CD4-positive, alpha-beta T cell treated with Interleukin-15 for 1 hour (primary cell): ENCODE data around the gene JAKMIP1.
A peak's percentile ranks its signal among the peaks of the same experiment; 100 is the strongest.

ENCODE experiments used
- DNase-seq: peaks from one replicate; pipeline ENCODE4 v3.0.0-alpha.2; 2020

Gene JAKMIP1

DNA sequence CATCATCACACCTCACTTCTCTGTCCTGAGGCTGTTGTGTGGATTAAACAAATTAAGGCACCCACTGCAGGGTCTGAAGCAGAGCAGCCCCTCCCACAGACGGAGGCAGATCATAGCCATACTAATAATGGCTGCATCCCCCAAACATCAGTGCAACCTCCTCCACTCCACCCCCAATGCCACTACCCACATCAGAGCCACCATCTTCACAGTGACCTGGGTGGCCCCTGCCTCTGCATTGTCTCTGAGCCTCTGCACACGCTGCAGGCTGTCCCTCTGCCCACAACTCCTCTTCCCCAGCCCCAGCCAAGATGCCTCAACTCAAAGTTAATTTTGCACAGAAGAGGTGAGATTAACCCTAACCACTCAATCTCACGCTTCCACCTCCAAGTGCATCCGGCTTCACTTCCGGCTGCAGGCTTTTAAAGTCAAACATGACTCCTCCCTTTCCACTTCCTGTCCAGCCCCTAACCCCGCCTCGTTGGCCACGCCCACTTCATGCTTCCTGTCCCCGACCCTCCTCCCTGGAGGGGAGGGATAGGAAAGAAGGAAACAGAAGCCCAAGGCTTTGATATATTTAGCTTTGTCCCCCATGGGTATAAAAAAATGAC lies 22.7 kb downstream of the JAKMIP1 start:
- peak; percentile 41 for DNase-seq

GRCh38 chr4:6175426-6175825 lies 24.9 kb downstream of the JAKMIP1 start:
- no peak for DNase-seq

DNA sequence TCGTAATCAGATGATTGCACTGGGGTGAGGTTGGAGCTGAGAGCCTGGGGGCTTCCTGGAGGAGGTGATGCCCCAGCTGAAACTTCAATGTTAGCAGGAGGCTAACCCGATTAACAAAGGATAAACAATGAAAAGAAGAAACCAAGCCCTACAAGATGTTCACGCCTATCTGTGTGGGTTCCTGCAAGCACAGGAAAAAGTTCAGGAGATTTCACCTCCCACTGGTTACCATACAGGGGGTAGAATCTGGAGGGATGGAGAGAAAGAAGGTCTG lies 27.5 kb downstream of the JAKMIP1 start:
- no peak for DNase-seq

- DNase-seq, result no peak
Observed at GRCh38 chr4:6172093-6172926, 28.0 kb downstream of the JAKMIP1 start.

- no peak for DNase-seq
Observed at GRCh38 chr4:6169239-6169638, 31.1 kb downstream of the JAKMIP1 start.

GRCh38 chr4:6165766-6166165 lies 34.6 kb downstream of the JAKMIP1 start:
- no peak for DNase-seq

- DNase-seq, result no peak
Observed at GRCh38 chr4:6162885-6163284, 37.5 kb downstream of the JAKMIP1 start.

DNA sequence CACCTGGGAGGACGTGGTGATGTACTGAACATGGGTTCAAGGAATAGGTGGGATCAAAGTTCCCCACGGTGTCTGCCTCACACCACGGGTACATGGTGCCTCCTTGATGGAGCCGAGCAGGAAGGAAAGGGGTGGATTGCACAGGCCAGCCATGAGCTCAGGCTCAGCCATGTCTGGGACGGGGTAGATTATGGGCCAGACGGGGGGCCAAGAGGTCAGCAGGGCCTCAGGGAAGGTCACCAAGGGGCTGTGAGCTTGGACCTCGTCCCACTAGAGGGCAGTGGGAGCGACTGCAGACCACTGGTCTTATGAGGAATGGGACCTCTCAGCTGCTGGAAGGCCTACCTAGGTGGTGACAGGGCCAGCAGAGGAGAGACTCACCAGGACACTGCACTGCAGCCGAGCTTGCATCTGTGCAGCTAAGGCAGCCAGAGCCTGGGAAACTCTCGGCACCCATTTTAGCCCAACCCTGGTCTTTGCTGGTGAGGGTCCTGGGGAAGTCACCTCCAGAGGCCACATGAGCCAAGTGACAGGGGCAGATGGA lies 38.4 kb downstream of the JAKMIP1 start:
- DNase-seq, result no peak

GRCh38 chr4:6160536-6160935 lies 39.8 kb downstream of the JAKMIP1 start:
- DNase-seq, result no peak

DNA sequence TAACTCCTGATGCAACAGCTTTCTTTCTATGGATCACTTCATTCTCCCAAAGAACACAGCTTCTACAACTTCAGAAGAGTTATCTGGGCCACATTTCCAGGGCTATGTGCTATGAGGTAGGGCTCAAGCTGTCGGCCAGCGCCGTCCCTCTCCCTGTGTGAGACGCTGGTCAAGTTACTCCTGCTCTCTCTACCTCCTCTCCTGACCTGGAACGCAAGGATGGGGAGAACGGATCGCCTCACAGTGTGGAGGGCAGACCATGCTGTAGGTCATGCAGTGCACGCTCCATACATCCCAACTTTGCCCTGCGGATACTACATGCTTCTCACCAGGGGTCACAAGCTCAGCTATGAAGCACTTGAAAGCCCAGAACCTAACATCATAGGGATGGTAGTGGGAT lies 42.4 kb downstream of the JAKMIP1 start:
- no peak for DNase-seq

DNA sequence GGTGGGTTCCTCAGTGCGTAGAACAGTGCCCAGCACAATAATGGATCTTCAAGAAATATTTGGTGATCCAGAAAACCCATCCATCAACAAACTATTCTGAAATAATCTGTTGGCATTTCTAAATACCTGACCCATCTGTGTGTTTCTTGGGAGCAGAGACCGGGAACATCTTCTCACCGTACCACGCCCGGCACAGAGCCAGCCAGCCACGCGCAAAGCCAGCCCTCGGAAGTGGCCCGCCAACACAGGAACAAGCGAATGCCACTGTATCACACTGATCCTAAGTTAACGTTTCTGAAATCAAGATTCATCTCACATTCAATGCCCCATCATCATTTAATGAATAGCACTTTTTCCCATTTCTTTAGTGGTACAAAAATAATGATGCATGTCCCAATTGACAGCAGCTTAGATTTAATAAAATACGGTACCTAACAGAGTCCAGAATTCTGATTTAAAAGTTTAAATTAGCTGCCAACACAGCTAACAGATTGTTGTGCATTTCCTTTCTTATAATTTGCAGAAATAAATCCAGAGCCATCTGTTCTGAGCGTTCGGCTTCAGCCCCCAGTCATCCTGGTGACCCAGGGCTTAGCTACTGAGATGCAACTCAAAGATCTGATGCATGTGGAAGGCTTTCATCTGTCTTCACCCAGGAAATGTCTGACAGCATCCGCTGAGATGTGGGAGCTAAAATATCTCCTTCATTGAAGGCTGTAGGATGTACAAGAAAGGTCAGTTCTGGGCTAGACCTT lies 44.2 kb downstream of the JAKMIP1 start:
- no peak for DNase-seq

- no peak for DNase-seq
Observed at GRCh38 chr4:6154875-6155274, 45.5 kb downstream of the JAKMIP1 start.

- no peak for DNase-seq
Observed at GRCh38 chr4:6153874-6154273, 46.5 kb downstream of the JAKMIP1 start.

DNA sequence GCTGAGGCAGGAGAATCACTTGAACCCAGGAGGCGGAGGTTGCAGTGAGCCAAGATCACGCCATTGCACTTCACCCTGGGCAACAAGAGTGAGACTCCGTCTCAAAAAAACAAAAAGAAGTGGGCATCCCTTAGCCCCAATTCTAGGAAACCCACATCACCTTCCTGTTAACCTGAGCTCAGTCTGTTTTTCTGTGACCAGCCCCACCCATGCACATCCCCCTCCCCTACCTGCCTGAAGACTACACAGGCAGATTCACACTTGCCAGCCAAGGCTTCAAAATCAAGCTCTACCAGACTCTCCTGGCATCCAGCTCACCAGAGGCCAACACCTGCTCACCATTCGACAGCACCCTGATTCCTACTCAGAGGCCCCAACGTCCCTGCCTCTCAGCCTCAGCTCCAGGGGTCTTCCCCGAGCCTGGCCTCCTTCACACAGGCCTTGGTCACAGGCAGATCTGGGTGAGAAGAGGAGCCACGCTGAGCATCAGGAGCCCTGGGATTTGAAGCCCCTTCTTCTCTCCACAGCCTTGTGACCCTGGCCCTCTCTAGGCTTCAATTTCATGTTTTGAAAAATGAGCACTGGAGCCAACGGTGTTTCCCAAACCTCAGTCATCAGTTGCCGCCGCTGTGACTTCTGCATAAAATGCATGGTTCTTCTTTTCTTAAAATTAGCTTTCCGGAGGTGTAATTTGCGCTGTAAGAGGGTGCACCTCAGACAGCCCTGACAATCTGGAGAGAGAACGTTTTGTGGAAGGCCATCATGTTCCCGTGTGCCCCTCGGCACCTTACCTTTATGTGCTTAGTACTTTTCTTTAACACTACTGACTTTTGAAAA lies 47.3 kb downstream of the JAKMIP1 start:
- DNase-seq, result no peak

DNA sequence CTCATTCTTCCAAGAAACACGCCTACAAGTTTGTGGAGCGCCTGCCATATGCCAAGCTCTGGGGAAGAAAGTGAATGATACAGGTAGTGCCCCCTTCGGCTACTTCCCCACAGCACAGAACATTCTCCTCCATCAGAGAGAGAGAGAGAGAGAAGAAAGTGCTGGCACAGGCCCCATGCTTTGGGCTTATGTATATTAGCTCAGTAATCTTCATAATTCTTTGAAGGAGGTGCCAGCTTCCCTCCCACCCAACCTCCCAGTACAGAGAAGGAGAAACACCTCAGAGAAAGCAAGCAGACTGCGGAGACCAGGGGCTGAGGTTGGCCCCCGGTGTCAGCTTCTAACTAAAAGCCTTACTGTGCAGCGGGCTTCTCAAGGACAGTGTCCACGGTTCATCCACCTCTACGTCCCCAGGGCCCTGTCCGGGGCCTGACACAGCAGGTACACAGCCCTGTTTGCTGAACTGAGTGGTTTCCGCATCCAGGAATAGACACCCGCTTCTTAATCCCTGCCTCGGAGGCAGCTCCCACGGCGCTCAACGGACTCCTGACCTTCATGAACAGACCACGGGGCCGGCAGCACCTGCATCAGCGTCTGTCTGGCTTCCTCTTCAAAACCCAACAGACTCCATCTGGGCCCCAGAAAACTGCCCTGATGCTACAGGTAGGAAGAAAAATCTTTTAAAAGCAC lies 50.2 kb downstream of the JAKMIP1 start:
- DNase-seq, result no peak

DNA sequence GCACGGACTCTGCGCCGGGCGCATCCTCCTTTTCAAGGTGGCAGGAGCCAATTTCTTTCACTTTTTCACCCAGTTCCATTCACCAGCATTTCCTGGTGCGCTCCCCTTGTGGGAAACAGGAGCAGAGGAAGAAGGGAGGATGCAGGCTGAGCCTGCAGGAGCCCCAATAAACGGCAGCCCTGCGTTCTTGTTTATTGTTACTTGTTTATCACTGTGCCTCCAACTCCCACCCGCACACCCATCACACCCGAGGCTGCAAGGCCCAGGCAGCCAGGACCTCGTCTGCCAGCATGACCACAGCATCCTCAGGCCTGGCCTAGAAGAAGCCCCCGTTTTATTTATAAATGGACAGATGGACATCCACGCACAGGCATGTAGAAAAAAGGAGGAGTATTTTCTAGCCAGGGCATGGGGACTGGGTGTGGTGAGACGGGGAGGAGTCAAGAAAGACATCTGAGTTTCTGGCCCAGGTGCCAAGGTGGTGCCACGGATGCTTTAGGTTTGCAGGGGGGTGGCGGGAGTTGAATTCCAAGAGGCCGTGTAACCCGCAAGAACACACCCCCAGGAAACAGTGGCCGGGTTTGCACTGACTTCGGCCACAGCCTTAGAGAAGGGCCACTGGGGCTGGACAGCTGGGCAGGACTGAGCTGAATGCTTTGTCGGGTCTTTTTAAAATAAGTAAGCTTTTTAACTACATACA lies 51.7 kb downstream of the JAKMIP1 start:
- no peak for DNase-seq

GRCh38 chr4:6147441-6147840 lies 52.9 kb downstream of the JAKMIP1 start:
- DNase-seq, result no peak

GRCh38 chr4:6143603-6144181 lies 56.7 kb downstream of the JAKMIP1 start:
- DNase-seq, result no peak

DNA sequence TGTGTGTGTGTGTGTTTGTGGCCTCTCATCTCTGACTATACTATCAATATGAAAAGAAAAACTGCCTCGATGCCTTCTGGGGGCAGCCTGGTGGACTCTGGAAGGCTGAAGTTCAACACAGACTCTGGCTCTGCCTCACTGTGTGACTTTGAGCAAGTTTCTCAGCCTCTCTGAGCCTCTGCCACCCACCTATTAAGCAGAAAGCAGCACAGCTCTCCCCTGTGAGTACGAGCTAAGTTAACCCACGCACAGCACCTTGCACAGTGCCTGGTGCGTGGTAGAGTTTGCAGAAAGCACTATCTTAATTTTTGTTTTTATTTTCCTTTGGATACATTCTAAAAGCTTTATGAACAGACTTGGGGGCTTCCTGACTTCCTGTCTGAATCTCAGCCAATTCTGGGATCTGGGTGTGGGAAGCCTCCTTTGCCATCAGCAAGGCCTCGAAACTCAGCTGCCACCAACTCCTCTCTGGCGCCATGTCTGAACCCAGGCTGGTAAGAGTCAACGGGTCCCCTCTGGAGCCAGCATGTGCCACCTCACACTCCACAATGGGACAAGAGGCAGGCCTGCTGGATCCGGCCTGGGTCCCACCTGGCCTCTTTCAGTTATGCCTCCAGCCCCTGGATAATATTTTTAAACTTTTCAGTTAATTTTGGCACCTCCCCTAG lies 57.3 kb downstream of the JAKMIP1 start:
- DNase-seq, result no peak

DNA sequence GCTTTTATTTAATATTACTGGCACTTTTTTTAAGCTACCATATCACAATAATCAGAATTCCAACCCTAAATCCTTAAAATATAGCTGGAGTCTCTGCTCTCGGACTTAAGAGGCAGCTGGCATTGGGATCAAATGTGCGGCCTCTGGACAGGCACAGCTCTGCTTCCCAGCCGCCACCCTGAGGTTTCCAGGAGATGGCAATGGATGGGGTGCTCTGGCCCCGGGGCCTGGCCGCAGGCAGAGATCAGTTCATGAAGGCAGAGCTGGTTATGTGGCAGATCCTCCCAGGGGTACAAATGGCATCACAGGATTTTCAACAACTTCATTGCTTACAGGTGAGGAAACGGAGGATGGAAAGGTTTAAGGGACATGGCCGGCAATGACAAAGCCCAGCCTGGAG lies 57.8 kb downstream of the JAKMIP1 start:
- no peak for DNase-seq

DNA sequence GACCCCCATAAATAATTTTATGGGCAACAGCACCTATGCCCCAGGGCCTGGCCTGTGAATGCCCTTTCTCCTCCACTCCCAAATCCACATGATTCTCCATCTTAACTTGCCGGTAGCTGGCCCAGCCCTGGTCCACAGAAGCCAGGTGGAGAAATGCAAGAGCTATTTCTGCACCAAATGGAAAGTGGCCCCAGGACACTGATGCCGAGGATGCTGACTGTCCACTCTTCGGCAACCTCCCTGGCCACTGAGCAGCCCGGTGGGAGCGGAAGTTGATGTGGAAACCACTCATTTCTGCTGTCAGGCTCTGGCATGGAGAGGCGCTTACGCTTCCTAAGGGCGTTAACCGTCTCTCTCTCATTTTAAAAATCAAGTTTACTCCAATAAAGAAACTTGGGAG lies 58.8 kb downstream of the JAKMIP1 start:
- DNase-seq, result no peak
